ENCODE results near the gene KMT2D. TPM values are rescaled to one million over a fixed set of nuclear protein-coding genes. Genes with fewer than 3 reads are reported as not detected.

The KMT2D gene
- polyA plus RNA-seq, 1 of the 3 experiments (the other 2 are of a cell fraction), result 30.5 TPM

GRCh38 chr12:49089821-49090773, 29.5 kb upstream of the KMT2D start:
- H3K9me2 ChIP-seq, result no peaks in the 10 kb centered on the region
- ChIA-PET CTCF (interaction anchor here (0.6 to 25.0 kb wide), 17 partner anchors 6 to 442 kb away, joined by 3 to 315 read pairs (median 64); partner anchors contain the start of genes DHH, LMBR1L, RHEBL1 and TUBA1A), POLR2A (interaction anchor here (1.0 kb wide), 2 partner anchors 12 to 40 kb away, joined by 3 to 4 read pairs; no protein-coding TSS in a partner anchor)
- WGBS (ENCODE audit: low lambda C conversion rate), result 16% methylated on average over 34 of the region's 88 CpGs
- no peaks in the 10 kb centered on the region for H4K20me1 ChIP-seq (ENCODE audit: insufficient read depth)
- DNase-seq, result peak; percentile 76
- H3K9me3 ChIP-seq, result no peaks in the 10 kb centered on the region
- H3K4me2 ChIP-seq, result peak overlapping the region; percentile 93
- H3K27ac ChIP-seq (ENCODE audit: low read depth in 2 of 2, low read length in 1 of 2), result no peak overlapping the region
- H3F3A ChIP-seq (replicated peaks; ENCODE audit: insufficient read depth), result peaks cover 3% of the 10 kb centered on the region
- no peaks in the 10 kb centered on the region for H3K36me3 ChIP-seq (replicated peaks in 1 of 2; ENCODE audit: control insufficient read depth in 1 of 2, insufficient read depth in 2 of 2, low read length in 1 of 2)
- H2AFZ ChIP-seq (ENCODE audit: low read depth), result peak overlapping the region; percentile 51
- TF ChIP-seq MAX (IDR thresholded peaks at IDR 0.05; ENCODE audit: low read depth) (no peak), FOSL2 (IDR thresholded peaks at IDR 0.05; ENCODE audit: borderline replicate concordance, low read depth) (no peak), SMC3 (IDR thresholded peaks at IDR 0.05; ENCODE audit: low read depth, low read length) (0 out of 2 replicates have a peak, but pooled peaks have one; percentile 0), EZH2phosphoT487 (IDR thresholded peaks at IDR 0.05; ENCODE audit: borderline replicate concordance, low read depth) (no peak), CTCF (IDR thresholded peaks at IDR 0.05) (peak; percentile 47)
- peak overlapping the region; percentile 40 to 57 for H3K4me3 ChIP-seq (ENCODE audit: low read depth in 2 of 2, low read length in 1 of 2)
- no peaks in the 10 kb centered on the region for H3K79me2 ChIP-seq (ENCODE audit: insufficient read depth)
- H3K4me1 ChIP-seq (ENCODE audit: control insufficient read depth in 1 of 2, insufficient read depth in 2 of 2, low read depth in 1 of 2, low read length in 1 of 2), result peaks cover 0 to 36% of the 10 kb centered on the region in 2 experiments; a peak in 1 of 4 replicates
- peaks cover 12% of the 10 kb centered on the region; the same call in 1 of the 2 replicates for H3K27me3 ChIP-seq (ENCODE audit: insufficient read depth)
- no peak overlapping the region for H3K9ac ChIP-seq

- H3K4me2 ChIP-seq, result no peak overlapping the region
- H3K27ac ChIP-seq (ENCODE audit: low read depth in 2 of 2, low read length in 1 of 2), result no peak overlapping the region
- peaks cover 5% of the 10 kb centered on the region; the same call in 1 of the 2 replicates for H3K27me3 ChIP-seq (ENCODE audit: insufficient read depth)
- ChIA-PET CTCF (interaction anchor here (0.6 to 12.8 kb wide), 43 partner anchors 10 to 1026 kb away, joined by 3 to 315 read pairs (median 4); partner anchors contain the start of genes DDN, DHH, KMT2D and LMBR1L), POLR2A (interaction anchor here (1.0 to 1.7 kb wide), 4 partner anchors 13 to 42 kb away, joined by 4 to 12 read pairs (median 7); partner anchors contain the start of genes LMBR1L, RHEBL1 and TUBA1B)
- H3K9me3 ChIP-seq, result no peaks in the 10 kb centered on the region
- no peak overlapping the region for H2AFZ ChIP-seq (ENCODE audit: low read depth)
- no peaks in the 10 kb centered on the region for H3K79me2 ChIP-seq (ENCODE audit: insufficient read depth)
- H4K20me1 ChIP-seq (ENCODE audit: insufficient read depth), result no peaks in the 10 kb centered on the region
- H3K9ac ChIP-seq, result no peak overlapping the region
- H3K36me3 ChIP-seq (replicated peaks in 1 of 2; ENCODE audit: control insufficient read depth in 1 of 2, insufficient read depth in 2 of 2, low read length in 1 of 2), result no peaks in the 10 kb centered on the region
- H3K9me2 ChIP-seq, result no peaks in the 10 kb centered on the region
- peaks cover 3% of the 10 kb centered on the region for H3F3A ChIP-seq (replicated peaks; ENCODE audit: insufficient read depth)
- no peak for DNase-seq
- no peak overlapping the region for H3K4me3 ChIP-seq (ENCODE audit: low read depth in 2 of 2, low read length in 1 of 2)
- WGBS (ENCODE audit: low lambda C conversion rate), result 84% methylated on average over 6 of the region's 6 CpGs
- peaks cover 0 to 25% of the 10 kb centered on the region in 2 experiments; a peak in 1 of 4 replicates for H3K4me1 ChIP-seq (ENCODE audit: control insufficient read depth in 1 of 2, insufficient read depth in 2 of 2, low read depth in 1 of 2, low read length in 1 of 2)
- TF ChIP-seq REST (IDR thresholded peaks at IDR 0.05; ENCODE audit: low read depth, low read length) (no peak), FOSL2 (IDR thresholded peaks at IDR 0.05; ENCODE audit: borderline replicate concordance, low read depth) (no peak), FOXM1 (IDR thresholded peaks at IDR 0.05; ENCODE audit: low read depth) (no peak), TAF1 (IDR thresholded peaks at IDR 0.05; ENCODE audit: borderline replicate concordance, low read depth, low read length) (no peak), TEAD4 (IDR thresholded peaks at IDR 0.05; ENCODE audit: borderline replicate concordance, insufficient read depth) (no peak), SIN3A (IDR thresholded peaks at IDR 0.05; ENCODE audit: borderline replicate concordance, low read depth, low read length) (no peak), GATA2 (CRISPR knock-in tag; IDR thresholded peaks at IDR 0.05) (no peak), NRF1 (IDR thresholded peaks at IDR 0.05; ENCODE audit: low read depth, low read length) (no peak), CHD2 (IDR thresholded peaks at IDR 0.05; ENCODE audit: low read length, partially characterized antibody) (no peak), RAD21 (IDR thresholded peaks at IDR 0.05; ENCODE audit: low read length) (no peak), FOXJ3 (CRISPR knock-in tag; IDR thresholded peaks at IDR 0.05) (no peak), MEF2A (IDR thresholded peaks at IDR 0.05; ENCODE audit: borderline replicate concordance, low read depth) (no peak), RXRA (IDR thresholded peaks at IDR 0.05; ENCODE audit: borderline replicate concordance, low read depth) (no peak), JUND (IDR thresholded peaks at IDR 0.05) (no peak), ELF1 (IDR thresholded peaks at IDR 0.05) (no peak), NFIC (IDR thresholded peaks at IDR 0.05; ENCODE audit: borderline replicate concordance) (no peak), RCOR1 (IDR thresholded peaks at IDR 0.05; ENCODE audit: low read length) (no peak)
These were observed 28.3 kb upstream of the KMT2D start for GRCh38 chr12:49088932-49089330.

Measured in SK-N-SH (cell line).